OCI-LY1 (cell line): Measurements from ENCODE around the gene TMEM186.

Experiments
- H2AFZ ChIP-seq: fragments of 200-600 bp; sonication (generic), shearing (Covaris generic); 2 replicates; pipeline ENCODE4 v1.6.0; 2014; ENCODE audit warnings: antibody characterized with exemption, mild to moderate bottlenecking, low read length
- H3F3A ChIP-seq: fragments of 200-600 bp; sonication (generic), shearing (Covaris generic); 2 replicates; pipeline ENCODE4 v1.6.0; 2014; ENCODE audit warnings: mild to moderate bottlenecking, antibody characterized with exemption, low read length, moderate library complexity; ENCODE audit not compliant: insufficient read depth
- H3K27ac ChIP-seq: fragments of 200-600 bp; sonication (generic); 2 replicates; pipeline ENCODE4 v1.5.1; 2014; ENCODE audit warnings: low read length, mixed run types, mild to moderate bottlenecking, low read depth; ENCODE audit not compliant: poor library complexity, severe bottlenecking
- H3K27me3 ChIP-seq: fragments of 200-600 bp; sonication (generic); 2 replicates; pipeline ENCODE4 v1.6.0; 2014; ENCODE audit warnings: antibody characterized with exemption, mild to moderate bottlenecking, low read length, moderate library complexity; ENCODE audit not compliant: insufficient read depth
- H3K36me3 ChIP-seq: fragments of 200-600 bp; sonication (generic); 2 replicates; pipeline ENCODE4 v1.6.1; 2014; ENCODE audit warnings: mild to moderate bottlenecking, antibody characterized with exemption, low read length, moderate library complexity, mixed read lengths; ENCODE audit not compliant: insufficient read depth
- H3K4me1 ChIP-seq: fragments of 200-600 bp; sonication (generic); 2 replicates; pipeline ENCODE4 v1.5.1; 2014; ENCODE audit warnings: mild to moderate bottlenecking, low read length, moderate library complexity; ENCODE audit not compliant: insufficient read depth, severe bottlenecking
- H3K4me2 ChIP-seq: fragments of 200-600 bp; sonication (generic), shearing (Covaris generic); 2 replicates; pipeline ENCODE4 v1.6.1; 2014; ENCODE audit warnings: low read length
- H3K4me3 ChIP-seq: fragments of 200-600 bp; sonication (generic); 2 replicates; pipeline ENCODE4 v1.5.1; 2014; ENCODE audit warnings: low read length, low read depth, mild to moderate bottlenecking, mixed read lengths; ENCODE audit not compliant: poor library complexity, severe bottlenecking
- H3K79me2 ChIP-seq: fragments of 200-600 bp; shearing (Covaris generic); 2 replicates; pipeline ENCODE4 v1.6.1; 2016; ENCODE audit warnings: mixed run types, low read length, mixed read lengths; ENCODE audit not compliant: insufficient read depth
- H3K9ac ChIP-seq: fragments of 200-600 bp; sonication (generic), shearing (Covaris generic); 2 replicates; pipeline ENCODE4 v1.6.1; 2014; ENCODE audit warnings: mild to moderate bottlenecking, low read length, mixed read lengths
- H3K9me2 ChIP-seq: fragments of 200-600 bp; sonication (generic), shearing (Covaris generic); 2 replicates; pipeline ENCODE4 v1.6.1; 2014; ENCODE audit warnings: low read depth, mild to moderate bottlenecking, low read length, mixed read lengths
- H3K9me3 ChIP-seq: fragments of 200-600 bp; shearing (Covaris generic); 2 replicates; pipeline ENCODE4 v1.6.1; 2014; ENCODE audit warnings: low read length, mixed read lengths
- H4K20me1 ChIP-seq: fragments of 200-600 bp; sonication (generic), shearing (Covaris generic); 2 replicates; pipeline ENCODE4 v1.6.0; 2016; ENCODE audit warnings: mild to moderate bottlenecking, low read length; ENCODE audit not compliant: insufficient read depth
- CTCF ChIP-seq: fragments of 200-600 bp; sonication (generic), shearing (Covaris generic); IDR thresholded peaks from 2 replicates; pipeline ENCODE4 v1.5.1; 2017; ENCODE audit warnings: mild to moderate bottlenecking, antibody characterized with exemption, low read length, moderate library complexity, mixed read lengths
- EZH2 ChIP-seq: fragments of 200-600 bp; sonication (generic), shearing (Covaris generic); IDR thresholded peaks from 2 replicates; pipeline ENCODE4 v1.8.0; 2017; ENCODE audit warnings: borderline replicate concordance, mixed run types, mild to moderate bottlenecking, antibody characterized with exemption, low read length, moderate library complexity, mixed read lengths

Gene TMEM186

GRCh38 chr16:8814095-8814806, 16.8 kb upstream of the TMEM186 start:
- no peaks in the 10 kb centered on the region for H3K9me2 ChIP-seq
- no peaks in the 10 kb centered on the region for H3F3A ChIP-seq
- no peaks in the 10 kb centered on the region for H3K9me3 ChIP-seq
- H3K79me2 ChIP-seq = no peaks in the 10 kb centered on the region
- no peak overlapping the region for H3K4me3 ChIP-seq
- no peaks in the 10 kb centered on the region for H4K20me1 ChIP-seq
- no peak overlapping the region for H2AFZ ChIP-seq
- no peak overlapping the region for H3K9ac ChIP-seq
- H3K36me3 ChIP-seq = peaks cover 99% of the 10 kb centered on the region
- H3K27me3 ChIP-seq = no peaks in the 10 kb centered on the region
- H3K27ac ChIP-seq = no peak overlapping the region
- TF ChIP-seq CTCF (no peak), EZH2 (no peak)
- H3K4me1 ChIP-seq = no peaks in the 10 kb centered on the region
- no peak overlapping the region for H3K4me2 ChIP-seq

- TF ChIP-seq CTCF = no peak
- Histone ChIP-seq H2AFZ (no peak overlapping the region), H3K79me2 (no peaks in the 10 kb centered on the region), H3K9me3 (no peaks in the 10 kb centered on the region), H3K4me3 (no peak overlapping the region), H3K4me1 (no peaks in the 10 kb centered on the region), H3K9ac (no peak overlapping the region), H3K9me2 (no peaks in the 10 kb centered on the region), H4K20me1 (no peaks in the 10 kb centered on the region), H3F3A (no peaks in the 10 kb centered on the region), H3K27me3 (no peaks in the 10 kb centered on the region), H3K27ac (no peak overlapping the region), H3K4me2 (no peak overlapping the region), H3K36me3 (peaks cover 100% of the 10 kb centered on the region)
Observed at GRCh38 chr16:8812162-8812843, 14.9 kb upstream of the TMEM186 start.

- H3K27me3 ChIP-seq = no peaks in the 10 kb centered on the region
- H3K4me2 ChIP-seq = no peak overlapping the region
- no peak overlapping the region for H2AFZ ChIP-seq
- H3K27ac ChIP-seq = no peak overlapping the region
- no peaks in the 10 kb centered on the region for H3K79me2 ChIP-seq
- H3K4me3 ChIP-seq = no peak overlapping the region
- no peaks in the 10 kb centered on the region for H3K4me1 ChIP-seq
- 0 out of 2 replicates have a peak, but pooled peaks cover 3% of the 10 kb centered on the region for H4K20me1 ChIP-seq
- H3K9me2 ChIP-seq = no peaks in the 10 kb centered on the region
- H3K36me3 ChIP-seq = peaks cover 99% of the 10 kb centered on the region
- H3F3A ChIP-seq = no peaks in the 10 kb centered on the region
- H3K9ac ChIP-seq = no peak overlapping the region
- H3K9me3 ChIP-seq = no peaks in the 10 kb centered on the region
- TF ChIP-seq EZH2 (no peak), CTCF (no peak)
Observed at GRCh38 chr16:8808613-8809353, 11.3 kb upstream of the TMEM186 start.
